Measurements from ENCODE around the gene GFRA1. TPM values are rescaled to one million over a fixed set of nuclear protein-coding genes. Genes with fewer than 3 reads are reported as not detected.

The GFRA1 gene
- total and polyA plus RNA-seq, 2 of the 4 experiments (the other 2 are of a cell fraction), result 9.1 to 9.3 TPM

DNA sequence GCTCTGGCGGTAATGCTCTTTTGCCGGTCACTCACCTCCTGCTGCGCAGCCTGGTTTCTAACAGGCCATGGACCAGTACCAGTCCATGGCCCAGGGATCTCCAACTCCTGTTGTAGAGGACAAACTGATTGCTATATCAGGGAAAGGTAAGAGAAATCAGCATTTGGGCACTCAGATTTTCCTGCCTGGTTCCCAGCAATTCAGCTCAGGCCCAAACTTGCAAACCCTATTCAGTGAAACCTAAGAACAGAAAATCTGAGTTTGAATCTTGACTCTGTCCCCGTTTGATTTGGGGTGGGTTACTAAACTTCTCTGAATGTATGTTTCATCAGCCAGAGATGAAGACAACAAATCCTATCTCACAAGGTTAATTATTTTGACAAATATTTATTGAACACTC lies 77.4 kb downstream of the GFRA1 start:
- POLR2A ChIA-PET (ENCODE audit: unreplicated experiment), result no interaction called here

More for the DNA sequence above, 77.4 kb downstream of the GFRA1 start:
- no peak overlapping the region for H2AK5ac ChIP-seq (ENCODE audit: low read depth, low read length)
- no peaks in the 10 kb centered on the region for H3K27me3 ChIP-seq (ENCODE audit: control insufficient read depth, insufficient read depth, low read length)
- no CpG with 5 or more reads among the region's 4 CpGs for WGBS, 2 experiments (ENCODE audit: extremely low coverage in 2 of 2, insufficient read length in 1 of 2)
- H3K9ac ChIP-seq (ENCODE audit: low read depth, low read length), result no peak overlapping the region
- no peaks in the 10 kb centered on the region for H3K4me1 ChIP-seq (ENCODE audit: control insufficient read depth, insufficient read depth, low read length)
- H4K20me1 ChIP-seq (ENCODE audit: insufficient read depth, low read length), result no peaks in the 10 kb centered on the region
- no peak overlapping the region for H3K4ac ChIP-seq (ENCODE audit: low read depth, low read length)
- no peak overlapping the region for H3K18ac ChIP-seq (ENCODE audit: low read depth, low read length)
- intact Hi-C loops (cut with micrococcal nuclease), result no loop called here
- H2BK120ac ChIP-seq (ENCODE audit: low read depth, low read length), result no peak overlapping the region
- peaks cover 7% of the 10 kb centered on the region; the same call in 1 of the 2 replicates for H3K9me3 ChIP-seq (ENCODE audit: control insufficient read depth, insufficient read depth, low read length)
- no peak overlapping the region for H2BK20ac ChIP-seq (ENCODE audit: low read depth, low read length)
- H3K23ac ChIP-seq (ENCODE audit: low read depth, low read length), result no peak overlapping the region
- in situ Hi-C loops (cut with MboI; ENCODE audit: low sequenced_read_pairs), result no loop called here
- ATAC-seq (ENCODE audit: low read depth), result no peak
- no peak overlapping the region for H2BK5ac ChIP-seq (ENCODE audit: low read depth, low read length, poor library complexity, severe bottlenecking)
- H4K5ac ChIP-seq (ENCODE audit: low read depth, low read length), result no peak overlapping the region
- no peaks in the 10 kb centered on the region for H3K9me1 ChIP-seq (ENCODE audit: insufficient read depth, low read length)
- H3K14ac ChIP-seq (replicated peaks; ENCODE audit: low read depth, low read length), result no peak overlapping the region
- DNase-seq, result no peak
- H2BK15ac ChIP-seq (ENCODE audit: low read depth, low read length), result no peak overlapping the region
- dilution Hi-C loops (cut with HindIII; ENCODE audit: low sequenced_read_pairs, unreplicated experiment), result no loop called here
- CTCF ChIA-PET, result no interaction called here
- H2AFZ ChIP-seq (replicated peaks; ENCODE audit: low read length, poor library complexity), result no peak overlapping the region
- no peak overlapping the region for H3K4me2 ChIP-seq (ENCODE audit: low read depth, low read length)
- H3K36me3 ChIP-seq (ENCODE audit: control insufficient read depth, insufficient read depth, low read length), result no peaks in the 10 kb centered on the region
- no peaks in the 10 kb centered on the region for H3K79me1 ChIP-seq (ENCODE audit: low read depth in 1 of 2, low read length in 2 of 2)
- H4K91ac ChIP-seq (ENCODE audit: insufficient read depth, low read depth, low read length), result no peak overlapping the region
- no peak overlapping the region for H3K27ac ChIP-seq (ENCODE audit: insufficient read depth, low read length)
- no peak overlapping the region for H4K8ac ChIP-seq (ENCODE audit: low read depth in 2 of 2, low read length in 2 of 2)
- H3K56ac ChIP-seq (ENCODE audit: extremely low read depth, insufficient read depth, low read length), result no peak overlapping the region
- BruUV-seq (replicated peaks), result no TSS peak
- TF ChIP-seq, protein P1, sequence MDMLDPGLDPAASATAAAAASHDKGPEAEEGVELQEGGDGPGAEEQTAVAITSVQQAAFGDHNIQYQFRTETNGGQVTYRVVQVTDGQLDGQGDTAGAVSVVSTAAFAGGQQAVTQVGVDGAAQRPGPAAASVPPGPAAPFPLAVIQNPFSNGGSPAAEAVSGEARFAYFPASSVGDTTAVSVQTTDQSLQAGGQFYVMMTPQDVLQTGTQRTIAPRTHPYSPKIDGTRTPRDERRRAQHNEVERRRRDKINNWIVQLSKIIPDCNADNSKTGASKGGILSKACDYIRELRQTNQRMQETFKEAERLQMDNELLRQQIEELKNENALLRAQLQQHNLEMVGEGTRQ (IDR thresholded peaks at IDR 0.05; ENCODE audit: low read depth, low read length), result no peak
- TF ChIP-seq MAFK (IDR thresholded peaks at IDR 0.05; ENCODE audit: low read depth, low read length) (no peak), CEBPB (IDR thresholded peaks at IDR 0.05; ENCODE audit: low read depth, low read length) (no peak), SMC3 (IDR thresholded peaks at IDR 0.05; ENCODE audit: low read depth, low read length) (no peak), BHLHE40 (IDR thresholded peaks at IDR 0.05; ENCODE audit: low read depth, low read length) (no peak), RCOR1 (IDR thresholded peaks at IDR 0.05; ENCODE audit: insufficient replicate concordance, low read length) (no peak), MAZ (IDR thresholded peaks at IDR 0.05; ENCODE audit: borderline replicate concordance, low read depth, low read length) (no peak), RAD21 (IDR thresholded peaks at IDR 0.05; ENCODE audit: low read length) (no peak), CHD1 (IDR thresholded peaks at IDR 0.05; ENCODE audit: low read depth, low read length) (no peak), MXI1 (IDR thresholded peaks at IDR 0.05; ENCODE audit: borderline replicate concordance, low read depth, low read length) (no peak), NFE2L2 (IDR thresholded peaks at IDR 0.05; ENCODE audit: low read depth, low read length) (no peak), RFX5 (IDR thresholded peaks at IDR 0.05; ENCODE audit: low read depth, low read length) (no peak)
- TF ChIP-seq, protein P2, sequence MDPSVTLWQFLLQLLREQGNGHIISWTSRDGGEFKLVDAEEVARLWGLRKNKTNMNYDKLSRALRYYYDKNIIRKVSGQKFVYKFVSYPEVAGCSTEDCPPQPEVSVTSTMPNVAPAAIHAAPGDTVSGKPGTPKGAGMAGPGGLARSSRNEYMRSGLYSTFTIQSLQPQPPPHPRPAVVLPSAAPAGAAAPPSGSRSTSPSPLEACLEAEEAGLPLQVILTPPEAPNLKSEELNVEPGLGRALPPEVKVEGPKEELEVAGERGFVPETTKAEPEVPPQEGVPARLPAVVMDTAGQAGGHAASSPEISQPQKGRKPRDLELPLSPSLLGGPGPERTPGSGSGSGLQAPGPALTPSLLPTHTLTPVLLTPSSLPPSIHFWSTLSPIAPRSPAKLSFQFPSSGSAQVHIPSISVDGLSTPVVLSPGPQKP (IDR thresholded peaks at IDR 0.05; ENCODE audit: borderline replicate concordance, low read depth, low read length), result no peak
- H2AK9ac ChIP-seq (replicated peaks; ENCODE audit: low read depth, low read length, poor library complexity), result no peak overlapping the region
- no peak overlapping the region for H3K4me3 ChIP-seq (ENCODE audit: insufficient read depth, low read depth, low read length)
